ENCODE results near the gene DIP2A. TPM values are rescaled to one million over a fixed set of nuclear protein-coding genes. Genes with fewer than 3 reads are reported as not detected.

The DIP2A gene
- total and polyA plus RNA-seq, 4 donors: 5.3 to 61.5 (median 28.0) TPM

- Histone ChIP-seq H3K27ac (ENCODE audit: low read depth in 1 of 2, low read length in 2 of 2) (no peak overlapping the region), H3K9me3 (ENCODE audit: control insufficient read depth, low read length) (no peaks in the 10 kb centered on the region), H3K4me3 (ENCODE audit: low read length in 2 of 2) (no peak overlapping the region), H3K36me3 (ENCODE audit: control insufficient read depth in 1 of 2, insufficient read depth in 2 of 2, low read length in 1 of 2) (peaks cover 0 to 11% of the 10 kb centered on the region in 2 donors), H3K4me1 (ENCODE audit: control insufficient read depth in 1 of 2, insufficient read depth in 2 of 2, low read length in 2 of 2) (no peaks in the 10 kb centered on the region), H3K27me3 (ENCODE audit: control insufficient read depth in 1 of 2, insufficient read depth in 2 of 2, low read length in 1 of 2) (no peaks in the 10 kb centered on the region)
- WGBS, 2 donors: 94 to 95% methylated on average over 19 of the region's 19 CpGs
- DNase-seq (peak in 1 of 2 donors; percentile 50), ATAC-seq (ENCODE audit: low FRiP score) (no peak)
- intact Hi-C loops (cut with DNase I): no loop called here
Measured at GRCh38 chr21:46561445-46562090, 102.9 kb downstream of the DIP2A start.

DNA sequence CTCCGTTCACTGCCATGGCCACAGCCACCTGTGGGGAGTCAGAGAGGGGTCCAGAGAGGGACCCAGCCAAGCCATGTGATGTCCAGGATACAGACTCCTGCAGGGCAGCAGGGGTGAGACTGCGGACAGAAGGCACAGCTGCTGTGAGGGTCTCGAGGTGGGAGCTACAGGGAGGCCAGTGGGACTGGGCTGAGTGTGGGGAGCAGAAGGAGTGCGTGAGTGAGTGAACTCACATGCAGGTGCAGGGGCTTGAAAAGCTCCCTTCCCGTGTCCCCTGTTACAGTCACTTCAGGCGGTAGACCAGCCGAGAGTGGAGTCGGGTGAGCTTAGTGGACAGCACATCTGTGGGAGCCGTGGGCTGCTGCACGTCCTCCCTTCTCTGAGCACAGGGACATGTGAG, 103.8 kb downstream of the DIP2A start:
- no peak overlapping the region for H3K27ac ChIP-seq (ENCODE audit: low read depth in 1 of 2, low read length in 2 of 2)
- no peaks in the 10 kb centered on the region for H3K4me1 ChIP-seq (ENCODE audit: control insufficient read depth in 1 of 2, insufficient read depth in 2 of 2, low read length in 2 of 2)
- ATAC-seq (ENCODE audit: low FRiP score) (no peak), DNase-seq (peak in 1 of 2 donors; percentile 40)
- no peaks in the 10 kb centered on the region for H3K27me3 ChIP-seq (ENCODE audit: control insufficient read depth in 1 of 2, insufficient read depth in 2 of 2, low read length in 1 of 2)
- no peak overlapping the region for H3K4me3 ChIP-seq (ENCODE audit: low read length in 2 of 2)
- H3K9me3 ChIP-seq (ENCODE audit: control insufficient read depth, low read length): no peaks in the 10 kb centered on the region
- peaks cover 0 to 17% of the 10 kb centered on the region in 2 donors for H3K36me3 ChIP-seq (ENCODE audit: control insufficient read depth in 1 of 2, insufficient read depth in 2 of 2, low read length in 1 of 2)
- 90 to 92% methylated on average over 10 of the region's 10 CpGs for WGBS, 2 donors
- intact Hi-C loops (cut with DNase I): no loop called here

GRCh38 chr21:46562964-46563607, 104.4 kb downstream of the DIP2A start:
- 86% methylated on average over 14 of the region's 14 CpGs for WGBS, 2 donors
- H3K9me3 ChIP-seq (ENCODE audit: control insufficient read depth, low read length): no peaks in the 10 kb centered on the region

GRCh38 chr21:46564391-46564790, 105.7 kb downstream of the DIP2A start:
- 80 to 86% methylated on average over 10 of the region's 10 CpGs for WGBS, 2 donors
- Histone ChIP-seq H3K27me3 (ENCODE audit: control insufficient read depth in 1 of 2, insufficient read depth in 2 of 2, low read length in 1 of 2) (no peaks in the 10 kb centered on the region), H3K4me1 (ENCODE audit: control insufficient read depth in 1 of 2, insufficient read depth in 2 of 2, low read length in 2 of 2) (no peaks in the 10 kb centered on the region), H3K9me3 (ENCODE audit: control insufficient read depth, low read length) (no peaks in the 10 kb centered on the region), H3K36me3 (ENCODE audit: control insufficient read depth in 1 of 2, insufficient read depth in 2 of 2, low read length in 1 of 2) (peaks cover 2 to 16% of the 10 kb centered on the region in 2 donors), H3K27ac (ENCODE audit: low read depth in 1 of 2, low read length in 2 of 2) (no peak overlapping the region), H3K4me3 (ENCODE audit: low read length in 2 of 2) (no peak overlapping the region)
- DNase-seq: no peak
- ATAC-seq (ENCODE audit: low FRiP score): no peak
- intact Hi-C loops (cut with DNase I): no loop called here

More at GRCh38 chr21:46562964-46563607, 104.4 kb downstream of the DIP2A start:
- intact Hi-C loops (cut with DNase I): no loop called here
- H3K36me3 ChIP-seq (ENCODE audit: control insufficient read depth in 1 of 2, insufficient read depth in 2 of 2, low read length in 1 of 2): peaks cover 0 to 16% of the 10 kb centered on the region in 2 donors
- H3K27me3 ChIP-seq (ENCODE audit: control insufficient read depth in 1 of 2, insufficient read depth in 2 of 2, low read length in 1 of 2): no peaks in the 10 kb centered on the region
- peak in 1 of 2 donors; percentile 69 for DNase-seq
- ATAC-seq (ENCODE audit: low FRiP score): no peak
- no peak overlapping the region for H3K4me3 ChIP-seq (ENCODE audit: low read length in 2 of 2)
- no peak overlapping the region for H3K27ac ChIP-seq (ENCODE audit: low read depth in 1 of 2, low read length in 2 of 2)
- no peaks in the 10 kb centered on the region for H3K4me1 ChIP-seq (ENCODE audit: control insufficient read depth in 1 of 2, insufficient read depth in 2 of 2, low read length in 2 of 2)

DNA sequence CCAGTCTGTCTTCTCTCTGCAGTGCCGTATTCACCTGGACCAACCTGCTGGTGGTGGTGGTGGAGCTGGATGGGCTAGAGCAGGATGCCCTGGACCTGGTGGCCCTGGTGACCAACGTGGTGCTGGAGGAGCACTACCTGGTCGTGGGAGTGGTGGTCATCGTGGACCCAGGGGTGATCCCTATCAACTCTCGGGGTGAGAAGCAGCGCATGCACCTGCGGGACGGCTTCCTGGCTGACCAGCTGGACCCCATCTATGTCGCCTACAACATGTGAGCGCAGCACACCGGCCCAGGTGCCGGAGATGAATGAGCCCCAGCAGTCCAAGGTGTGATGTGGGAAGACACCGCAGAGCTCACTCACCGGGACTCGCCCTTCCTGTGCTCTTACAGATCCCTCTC, 108.7 kb downstream of the DIP2A start:
- peaks cover 3% of the 10 kb centered on the region for H3K9me3 ChIP-seq (ENCODE audit: control insufficient read depth, low read length)
- no peaks in the 10 kb centered on the region for H3K4me1 ChIP-seq (ENCODE audit: control insufficient read depth in 1 of 2, insufficient read depth in 2 of 2, low read length in 2 of 2)
- no peaks in the 10 kb centered on the region for H3K27me3 ChIP-seq (ENCODE audit: control insufficient read depth in 1 of 2, insufficient read depth in 2 of 2, low read length in 1 of 2)
- 94 to 98% methylated on average over 15 of the region's 15 CpGs for WGBS, 2 donors
- peak in 1 of 2 donors; percentile 68 for DNase-seq
- intact Hi-C loops (cut with DNase I): no loop called here
- H3K4me3 ChIP-seq (ENCODE audit: low read length in 2 of 2): no peak overlapping the region
- no peak overlapping the region for H3K27ac ChIP-seq (ENCODE audit: low read depth in 1 of 2, low read length in 2 of 2)
- peaks cover 6 to 20% of the 10 kb centered on the region in 2 donors for H3K36me3 ChIP-seq (ENCODE audit: control insufficient read depth in 1 of 2, insufficient read depth in 2 of 2, low read length in 1 of 2)
- ATAC-seq (ENCODE audit: low FRiP score): no peak

- no peak overlapping the region for H3K27ac ChIP-seq (ENCODE audit: low read depth in 1 of 2, low read length in 2 of 2)
- ATAC-seq (ENCODE audit: low FRiP score) (no peak), DNase-seq (no peak)
- intact Hi-C loops (cut with DNase I): no loop called here
- peaks cover 3% of the 10 kb centered on the region for H3K9me3 ChIP-seq (ENCODE audit: control insufficient read depth, low read length)
- peaks cover 6 to 20% of the 10 kb centered on the region in 2 donors for H3K36me3 ChIP-seq (ENCODE audit: control insufficient read depth in 1 of 2, insufficient read depth in 2 of 2, low read length in 1 of 2)
- no peak overlapping the region for H3K4me3 ChIP-seq (ENCODE audit: low read length in 2 of 2)
- H3K27me3 ChIP-seq (ENCODE audit: control insufficient read depth in 1 of 2, insufficient read depth in 2 of 2, low read length in 1 of 2): no peaks in the 10 kb centered on the region
- no peaks in the 10 kb centered on the region for H3K4me1 ChIP-seq (ENCODE audit: control insufficient read depth in 1 of 2, insufficient read depth in 2 of 2, low read length in 2 of 2)
- WGBS, 2 donors: 88 to 89% methylated on average over 4 of the region's 4 CpGs
Measured at GRCh38 chr21:46568562-46568961, 109.9 kb downstream of the DIP2A start.

DNA sequence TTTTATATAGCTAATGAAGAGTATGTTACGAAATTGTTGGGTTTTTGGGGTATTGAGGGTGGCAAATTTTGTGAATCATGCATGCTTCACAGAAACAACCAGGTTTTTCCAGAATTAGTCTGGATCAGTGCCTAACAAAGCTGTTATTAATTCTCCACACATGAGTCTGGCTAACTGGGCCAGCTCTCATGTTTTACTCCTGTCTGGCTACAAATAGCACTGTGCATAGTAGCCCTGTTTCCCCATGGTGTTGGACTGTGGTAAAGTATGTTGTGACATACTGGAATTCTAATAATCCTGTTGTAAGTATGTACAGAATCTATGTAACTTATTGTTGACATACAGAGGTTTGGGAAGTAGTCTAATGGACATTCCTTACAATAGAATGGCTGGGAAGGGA, 110.4 kb downstream of the DIP2A start:
- Histone ChIP-seq H3K36me3 (ENCODE audit: control insufficient read depth in 1 of 2, insufficient read depth in 2 of 2, low read length in 1 of 2) (peaks cover 6 to 20% of the 10 kb centered on the region in 2 donors), H3K27me3 (ENCODE audit: control insufficient read depth in 1 of 2, insufficient read depth in 2 of 2, low read length in 1 of 2) (no peaks in the 10 kb centered on the region), H3K4me1 (ENCODE audit: control insufficient read depth in 1 of 2, insufficient read depth in 2 of 2, low read length in 2 of 2) (no peaks in the 10 kb centered on the region), H3K9me3 (ENCODE audit: control insufficient read depth, low read length) (peaks cover 3% of the 10 kb centered on the region), H3K27ac (ENCODE audit: low read depth in 1 of 2, low read length in 2 of 2) (no peak overlapping the region), H3K4me3 (ENCODE audit: low read length in 2 of 2) (no peak overlapping the region)
- no peak for ATAC-seq (ENCODE audit: low FRiP score)
- intact Hi-C loops (cut with DNase I): no loop called here
- no peak for DNase-seq
- 83 to 87% methylated on average over 1 of the region's 1 CpG for WGBS, 2 donors

DNA sequence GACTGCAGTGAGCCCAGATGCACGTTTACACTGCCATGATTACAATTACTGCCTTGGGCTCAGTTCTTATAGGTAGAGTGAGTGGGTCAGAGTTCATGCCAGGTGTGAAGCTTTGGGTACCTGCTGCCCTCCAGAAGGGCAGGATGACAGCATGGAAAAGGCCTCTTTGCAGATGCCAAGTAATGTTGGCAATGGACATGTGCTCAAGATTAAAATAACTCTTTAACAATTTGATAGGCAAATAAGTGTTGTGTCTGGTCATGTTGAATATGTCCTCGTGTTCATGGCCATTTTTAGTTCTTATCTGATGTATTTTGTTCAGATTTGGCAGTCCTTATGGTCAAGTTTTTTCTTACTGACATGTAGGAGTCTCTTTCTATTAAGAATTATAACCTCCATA, 111.4 kb downstream of the DIP2A start:
- DNase-seq: no peak

GRCh38 chr21:46570631-46571030, 111.9 kb downstream of the DIP2A start:
- peaks cover 6 to 19% of the 10 kb centered on the region in 2 donors for H3K36me3 ChIP-seq (ENCODE audit: control insufficient read depth in 1 of 2, insufficient read depth in 2 of 2, low read length in 1 of 2)
- intact Hi-C loops (cut with DNase I): no loop called here
- no peak overlapping the region for H3K27ac ChIP-seq (ENCODE audit: low read depth in 1 of 2, low read length in 2 of 2)
- no peak overlapping the region for H3K4me3 ChIP-seq (ENCODE audit: low read length in 2 of 2)
- DNase-seq (no peak), ATAC-seq (ENCODE audit: low FRiP score) (no peak)
- peaks cover 3% of the 10 kb centered on the region for H3K9me3 ChIP-seq (ENCODE audit: control insufficient read depth, low read length)
- no peaks in the 10 kb centered on the region for H3K4me1 ChIP-seq (ENCODE audit: control insufficient read depth in 1 of 2, insufficient read depth in 2 of 2, low read length in 2 of 2)
- no peaks in the 10 kb centered on the region for H3K27me3 ChIP-seq (ENCODE audit: control insufficient read depth in 1 of 2, insufficient read depth in 2 of 2, low read length in 1 of 2)

More for the DNA sequence above, 111.4 kb downstream of the DIP2A start:
- no peak overlapping the region for H3K4me3 ChIP-seq (ENCODE audit: low read length in 2 of 2)
- H3K27me3 ChIP-seq (ENCODE audit: control insufficient read depth in 1 of 2, insufficient read depth in 2 of 2, low read length in 1 of 2): no peaks in the 10 kb centered on the region
- ATAC-seq (ENCODE audit: low FRiP score): no peak
- no peak overlapping the region for H3K27ac ChIP-seq (ENCODE audit: low read depth in 1 of 2, low read length in 2 of 2)
- H3K36me3 ChIP-seq (ENCODE audit: control insufficient read depth in 1 of 2, insufficient read depth in 2 of 2, low read length in 1 of 2): peaks cover 6 to 20% of the 10 kb centered on the region in 2 donors
- 46 to 53% methylated on average over 2 of the region's 2 CpGs for WGBS, 2 donors
- no peaks in the 10 kb centered on the region for H3K4me1 ChIP-seq (ENCODE audit: control insufficient read depth in 1 of 2, insufficient read depth in 2 of 2, low read length in 2 of 2)
- H3K9me3 ChIP-seq (ENCODE audit: control insufficient read depth, low read length): peaks cover 3% of the 10 kb centered on the region
- intact Hi-C loops (cut with DNase I): no loop called here

All from aorta (tissue), 5 donors.